OCI-LY1 (cell line): Measurements from ENCODE around the gene EIF2S2.

Source experiments
- H2AFZ ChIP-seq: fragments of 200-600 bp; sonication (generic), shearing (Covaris generic); 2 replicates; pipeline ENCODE4 v1.6.0; 2014; ENCODE audit warnings: antibody characterized with exemption, mild to moderate bottlenecking, low read length
- H3F3A ChIP-seq: fragments of 200-600 bp; sonication (generic), shearing (Covaris generic); 2 replicates; pipeline ENCODE4 v1.6.0; 2014; ENCODE audit warnings: mild to moderate bottlenecking, antibody characterized with exemption, low read length, moderate library complexity; ENCODE audit not compliant: insufficient read depth
- H3K27ac ChIP-seq: fragments of 200-600 bp; sonication (generic); 2 replicates; pipeline ENCODE4 v1.5.1; 2014; ENCODE audit warnings: low read length, mixed run types, mild to moderate bottlenecking, low read depth; ENCODE audit not compliant: poor library complexity, severe bottlenecking
- H3K27me3 ChIP-seq: fragments of 200-600 bp; sonication (generic); 2 replicates; pipeline ENCODE4 v1.6.0; 2014; ENCODE audit warnings: antibody characterized with exemption, mild to moderate bottlenecking, low read length, moderate library complexity; ENCODE audit not compliant: insufficient read depth
- H3K36me3 ChIP-seq: fragments of 200-600 bp; sonication (generic); 2 replicates; pipeline ENCODE4 v1.6.1; 2014; ENCODE audit warnings: mild to moderate bottlenecking, antibody characterized with exemption, low read length, moderate library complexity, mixed read lengths; ENCODE audit not compliant: insufficient read depth
- H3K4me1 ChIP-seq: fragments of 200-600 bp; sonication (generic); 2 replicates; pipeline ENCODE4 v1.5.1; 2014; ENCODE audit warnings: mild to moderate bottlenecking, low read length, moderate library complexity; ENCODE audit not compliant: insufficient read depth, severe bottlenecking
- H3K4me2 ChIP-seq: fragments of 200-600 bp; sonication (generic), shearing (Covaris generic); 2 replicates; pipeline ENCODE4 v1.6.1; 2014; ENCODE audit warnings: low read length
- H3K4me3 ChIP-seq: fragments of 200-600 bp; sonication (generic); 2 replicates; pipeline ENCODE4 v1.5.1; 2014; ENCODE audit warnings: low read length, low read depth, mild to moderate bottlenecking, mixed read lengths; ENCODE audit not compliant: poor library complexity, severe bottlenecking
- H3K79me2 ChIP-seq: fragments of 200-600 bp; shearing (Covaris generic); 2 replicates; pipeline ENCODE4 v1.6.1; 2016; ENCODE audit warnings: mixed run types, low read length, mixed read lengths; ENCODE audit not compliant: insufficient read depth
- H3K9ac ChIP-seq: fragments of 200-600 bp; sonication (generic), shearing (Covaris generic); 2 replicates; pipeline ENCODE4 v1.6.1; 2014; ENCODE audit warnings: mild to moderate bottlenecking, low read length, mixed read lengths
- H3K9me2 ChIP-seq: fragments of 200-600 bp; sonication (generic), shearing (Covaris generic); 2 replicates; pipeline ENCODE4 v1.6.1; 2014; ENCODE audit warnings: low read depth, mild to moderate bottlenecking, low read length, mixed read lengths
- H3K9me3 ChIP-seq: fragments of 200-600 bp; shearing (Covaris generic); 2 replicates; pipeline ENCODE4 v1.6.1; 2014; ENCODE audit warnings: low read length, mixed read lengths
- H4K20me1 ChIP-seq: fragments of 200-600 bp; sonication (generic), shearing (Covaris generic); 2 replicates; pipeline ENCODE4 v1.6.0; 2016; ENCODE audit warnings: mild to moderate bottlenecking, low read length; ENCODE audit not compliant: insufficient read depth
- CTCF ChIP-seq: fragments of 200-600 bp; sonication (generic), shearing (Covaris generic); IDR thresholded peaks from 2 replicates; pipeline ENCODE4 v1.5.1; 2017; ENCODE audit warnings: mild to moderate bottlenecking, antibody characterized with exemption, low read length, moderate library complexity, mixed read lengths
- EZH2 ChIP-seq: fragments of 200-600 bp; sonication (generic), shearing (Covaris generic); IDR thresholded peaks from 2 replicates; pipeline ENCODE4 v1.8.0; 2017; ENCODE audit warnings: borderline replicate concordance, mixed run types, mild to moderate bottlenecking, antibody characterized with exemption, low read length, moderate library complexity, mixed read lengths

EIF2S2 gene

GRCh38 chr20:34150306-34151000, 38.4 kb upstream of the EIF2S2 start:
- Histone ChIP-seq H3K4me1 (no peaks in the 10 kb centered on the region), H3F3A (no peaks in the 10 kb centered on the region), H3K4me2 (no peak overlapping the region), H3K27ac (no peak overlapping the region), H3K4me3 (no peak overlapping the region), H2AFZ (no peak overlapping the region), H3K36me3 (no peaks in the 10 kb centered on the region), H3K9ac (no peak overlapping the region), H3K9me2 (no peaks in the 10 kb centered on the region), H4K20me1 (no peaks in the 10 kb centered on the region), H3K79me2 (no peaks in the 10 kb centered on the region), H3K9me3 (no peaks in the 10 kb centered on the region), H3K27me3 (no peaks in the 10 kb centered on the region)
- no peak for TF ChIP-seq CTCF
- TF ChIP-seq EZH2 = no peak

- Histone ChIP-seq H3K36me3 (no peaks in the 10 kb centered on the region), H3K9ac (no peak overlapping the region), H3K9me3 (no peaks in the 10 kb centered on the region), H3F3A (no peaks in the 10 kb centered on the region), H3K4me1 (no peaks in the 10 kb centered on the region), H3K4me3 (no peak overlapping the region), H3K79me2 (no peaks in the 10 kb centered on the region), H3K4me2 (no peak overlapping the region), H3K27me3 (no peaks in the 10 kb centered on the region), H3K27ac (no peak overlapping the region), H3K9me2 (no peaks in the 10 kb centered on the region), H4K20me1 (no peaks in the 10 kb centered on the region), H2AFZ (no peak overlapping the region)
- TF ChIP-seq CTCF (no peak), EZH2 (no peak)
Measured at GRCh38 chr20:34145280-34145819, 33.3 kb upstream of the EIF2S2 start.

GRCh38 chr20:34143951-34144350, 31.9 kb upstream of the EIF2S2 start:
- Histone ChIP-seq H3K9me3 (no peaks in the 10 kb centered on the region), H2AFZ (no peak overlapping the region), H3F3A (no peaks in the 10 kb centered on the region), H3K27me3 (no peaks in the 10 kb centered on the region), H3K9me2 (no peaks in the 10 kb centered on the region), H3K4me3 (no peak overlapping the region), H3K79me2 (no peaks in the 10 kb centered on the region), H3K27ac (no peak overlapping the region), H3K9ac (no peak overlapping the region), H3K36me3 (no peaks in the 10 kb centered on the region), H4K20me1 (no peaks in the 10 kb centered on the region), H3K4me2 (no peak overlapping the region), H3K4me1 (no peaks in the 10 kb centered on the region)
- no peak for TF ChIP-seq CTCF
- no peak for TF ChIP-seq EZH2
